SH-SY5Y (cell line): ENCODE results near the gene FRMD4A.

Experiments used
- GATA2 ChIP-seq: IDR thresholded peaks from 2 replicates; pipeline ENCODE4 v1.6.1; 2011; ENCODE audit warnings: mild to moderate bottlenecking, low read depth, low read length
- GATA3 ChIP-seq: IDR thresholded peaks from 2 replicates; pipeline ENCODE4 v1.6.1; 2011; ENCODE audit warnings: low read depth, mild to moderate bottlenecking, low read length, moderate library complexity

DNA sequence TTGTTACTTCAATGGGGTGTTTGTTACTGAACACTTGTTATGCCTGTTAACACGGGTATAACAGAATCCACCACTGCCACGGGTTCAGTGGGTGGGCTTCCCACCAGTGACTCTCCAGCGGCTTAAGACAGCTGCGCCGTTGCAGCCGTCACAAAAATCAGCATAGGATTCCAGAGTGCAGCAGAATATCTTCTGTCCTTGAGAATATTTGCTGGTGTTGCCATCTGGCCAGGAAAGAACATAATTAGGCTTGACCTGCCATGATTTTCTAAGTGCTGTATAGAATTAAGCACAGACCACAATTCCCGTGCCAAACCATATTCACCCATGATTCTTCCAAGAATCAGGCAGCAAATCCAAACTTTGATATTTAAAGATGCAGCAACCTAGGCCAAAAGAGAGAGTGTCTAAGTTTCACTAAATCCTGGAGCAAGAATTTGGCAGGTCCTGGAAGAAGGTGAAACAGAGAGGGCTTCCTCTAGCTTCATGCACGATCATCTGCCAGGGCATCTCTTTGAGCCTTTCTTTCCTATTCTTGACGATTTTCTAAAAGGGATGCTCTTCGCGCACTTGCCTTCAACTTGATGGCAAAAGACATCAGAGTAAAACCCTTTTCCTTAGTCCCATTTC lies 95.0 kb downstream of the FRMD4A start:
- TF ChIP-seq GATA2 = no peak
- no peak for TF ChIP-seq GATA3
